Adrenal gland (tissue), 12 donors: ENCODE data around the gene ERC1. TPM values are rescaled to one million over a fixed set of nuclear protein-coding genes. Genes with fewer than 3 reads are reported as not detected.

Experiments
- DNase-seq, 7 donors: peaks; one replicate each; pipeline ENCODE4 v3.0.0-alpha.2; 2019 to 2020
- H3K27ac ChIP-seq, 5 donors: fragments of 200-600 bp; sonication (generic) in 4 of 5; 1 replicate in 3 of 5; 2 replicates in 2 of 5; pipeline versions ENCODE4 v1.5.1 to v1.8.0; 2016 to 2020; ENCODE audit warnings: mild to moderate bottlenecking in 1 of 5
- H3K27me3 ChIP-seq: fragments of 200-600 bp; 2 replicates; pipeline ENCODE4 v1.8.0; 2021
- H3K36me3 ChIP-seq, 2 donors: fragments of 200-600 bp; replicated peaks in 1 of 2; 1 replicate in 1 of 2; 2 replicates in 1 of 2; pipeline versions ENCODE4 v1.5.1 to v1.8.0; 2018 to 2022
- H3K4me1 ChIP-seq, 2 donors: fragments of 200-600 bp; replicated peaks in 1 of 2; 1 replicate in 1 of 2; 2 replicates in 1 of 2; pipeline versions ENCODE4 v1.5.1 to v1.8.0; 2018 to 2021
- H3K4me3 ChIP-seq, 4 donors: fragments of 200-600 bp; sonication (generic) in 3 of 4; one replicate each; pipeline ENCODE4 v1.5.1; 2016 to 2018
- H3K9me3 ChIP-seq, 3 donors: fragments of 200-600 bp; sonication (generic) in 1 of 3; replicated peaks in 1 of 3; 1 replicate in 2 of 3; 2 replicates in 1 of 3; pipeline versions ENCODE4 v1.5.1 to v1.8.0; 2016 to 2021
- POLR2A ChIP-seq, 2 donors: fragments of 450-650 bp; IDR thresholded peaks; one replicate each; pipeline ENCODE4 v1.6.1; 2017; ENCODE audit warnings: antibody characterized with exemption in 2 of 2, mild to moderate bottlenecking in 2 of 2, moderate library complexity in 1 of 2
- WGBS, 4 donors: extraction: QIAGEN DNeasy Blood & Tissue Kit in 2 of 4; methylation state at CpG; one replicate each; pipeline versions ENCODE4 v1.1.5 to v1.1.7; 2013 to 2017; 5-methylcytosine and 5-hydroxymethylcytosine counted together
- intact Hi-C, 2 donors: fragments of 100-400 bp; cut with DNase I; formaldehyde crosslinking; loops; one replicate each; pipeline versions ENCODE4 v1.14.1 to v1.15.0; 2022 to 2023
- polyA plus RNA-seq, 3 donors: library from polyadenylated mRNA; stranded (reverse); fragments of 200-250 nt in 2 of 3; fragments of 350-450 nt in 1 of 3; fragmentation: Illumina TruSeq in 1 of 3; extraction: RNeasy Lipid Tissue Mini Kit (QIAGEN cat#74804) in 1 of 3; gene quantifications; one replicate each; pipeline ENCODE4 v1.2.3, GENCODE V29; 2013 to 2014
- total RNA-seq, 9 donors: library from RNA; depleted of rRNA in 4 of 9; stranded (reverse); fragments of >200 nt in 4 of 9; fragments of 120-200 nt in 1 of 9; fragmentation: NEBNext Ultra II Directional in 1 of 9; extraction: Animal tissue kit (Norgen Biotek cat#: 25700) in 1 of 9; gene quantifications; one replicate each; pipeline versions ENCODE4 v1.1.0 to v1.2.4, GENCODE V29; 2013 to 2023
- TF ChIP-seq, protein P1 (sequence below), 6 experiments: fragments of 450-650 bp in 4 of 6; fragments of 200-600 bp in 2 of 6; sonication (generic) in 1 of 6; IDR thresholded peaks; 1 replicate in 5 of 6; 2 replicates in 1 of 6; pipeline versions ENCODE4 v1.5.1 to v1.8.0; 2016 to 2021; ENCODE audit warnings: antibody characterized with exemption in 6 of 6, mild to moderate bottlenecking in 2 of 6, moderate library complexity in 1 of 6
- donor health status: healthy with polysubstance abuse.
- donor health status: Bipolar disorder and iron deficiency.
- donor health status: DM: yes; HTN: yes; CAD: no.
- donor health status: DM: no; HTN: no; CAD: no.
- donor health status: DM: no; HTN: no; CAD: no.
- donor health status: DM: yes; HTN: yes; CAD: no.

ERC1 gene
- total and polyA plus RNA-seq, 12 donors, result 4.1 to 79.5 (median 40.2) TPM

DNA sequence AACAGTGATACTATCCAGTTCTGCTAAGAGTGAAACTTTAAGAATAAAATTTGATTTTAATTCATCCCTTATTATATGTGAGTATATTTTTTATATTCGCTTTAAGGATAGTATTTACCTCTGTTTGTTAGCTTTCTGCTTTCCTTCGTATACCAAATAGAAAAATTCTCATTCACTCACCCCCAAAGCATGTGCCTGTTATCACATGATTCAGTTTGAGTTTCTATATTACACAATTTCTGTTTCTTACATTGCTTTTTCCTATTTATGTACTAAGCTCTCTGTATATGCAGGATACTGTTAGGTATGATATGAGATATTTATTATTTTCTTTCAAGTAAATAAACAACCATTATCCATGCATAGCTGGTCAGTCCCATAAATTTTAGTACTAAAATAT is 328.2 kb downstream of the ERC1 start:
- no peaks in the 10 kb centered on the region for H3K27me3 ChIP-seq
- WGBS, 4 donors, result 77 to 80% (median 78%) methylated on average over 2 of the region's 2 CpGs
- H3K27ac ChIP-seq, result peak overlapping the region in 2 of 5 donors; percentile 12 to 19
- peaks cover 13 to 22% of the 10 kb centered on the region in 2 donors for H3K4me1 ChIP-seq
- H3K9me3 ChIP-seq, result no peaks in the 10 kb centered on the region
- no peak overlapping the region for H3K4me3 ChIP-seq
- intact Hi-C loops, result no loop called here
- DNase-seq, result no peak
- no peaks in the 10 kb centered on the region for H3K36me3 ChIP-seq
- no peak for TF ChIP-seq POLR2A (IDR thresholded peaks at IDR 0.05)
- TF ChIP-seq, protein P1, sequence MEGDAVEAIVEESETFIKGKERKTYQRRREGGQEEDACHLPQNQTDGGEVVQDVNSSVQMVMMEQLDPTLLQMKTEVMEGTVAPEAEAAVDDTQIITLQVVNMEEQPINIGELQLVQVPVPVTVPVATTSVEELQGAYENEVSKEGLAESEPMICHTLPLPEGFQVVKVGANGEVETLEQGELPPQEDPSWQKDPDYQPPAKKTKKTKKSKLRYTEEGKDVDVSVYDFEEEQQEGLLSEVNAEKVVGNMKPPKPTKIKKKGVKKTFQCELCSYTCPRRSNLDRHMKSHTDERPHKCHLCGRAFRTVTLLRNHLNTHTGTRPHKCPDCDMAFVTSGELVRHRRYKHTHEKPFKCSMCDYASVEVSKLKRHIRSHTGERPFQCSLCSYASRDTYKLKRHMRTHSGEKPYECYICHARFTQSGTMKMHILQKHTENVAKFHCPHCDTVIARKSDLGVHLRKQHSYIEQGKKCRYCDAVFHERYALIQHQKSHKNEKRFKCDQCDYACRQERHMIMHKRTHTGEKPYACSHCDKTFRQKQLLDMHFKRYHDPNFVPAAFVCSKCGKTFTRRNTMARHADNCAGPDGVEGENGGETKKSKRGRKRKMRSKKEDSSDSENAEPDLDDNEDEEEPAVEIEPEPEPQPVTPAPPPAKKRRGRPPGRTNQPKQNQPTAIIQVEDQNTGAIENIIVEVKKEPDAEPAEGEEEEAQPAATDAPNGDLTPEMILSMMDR (IDR thresholded peaks at IDR 0.05), result no peak

DNA sequence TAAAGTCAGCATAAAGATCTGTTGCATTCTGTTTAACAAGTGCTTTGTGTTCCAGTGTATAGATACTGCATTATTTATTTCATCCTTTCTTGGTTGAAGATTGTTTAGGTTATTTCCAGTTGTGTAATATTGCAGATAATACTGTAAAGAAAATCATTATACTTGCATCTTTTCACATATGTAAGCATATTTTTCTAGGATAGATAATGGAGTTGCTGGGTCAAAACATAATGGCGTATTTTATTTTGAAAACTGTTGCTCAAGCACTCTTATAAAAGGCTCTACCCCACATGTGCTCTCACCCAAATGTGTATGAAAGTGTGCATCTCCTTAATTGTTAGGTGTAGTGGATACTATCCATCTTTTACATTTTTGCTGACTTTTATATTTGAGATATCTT is 329.0 kb downstream of the ERC1 start:
- H3K27me3 ChIP-seq, result no peaks in the 10 kb centered on the region
- H3K36me3 ChIP-seq, result no peaks in the 10 kb centered on the region
- no peak overlapping the region for H3K27ac ChIP-seq
- no peak for DNase-seq
- WGBS, 4 donors, result 93 to 100% (median 97%) methylated on average over 1 of the region's 1 CpG
- no peak overlapping the region for H3K4me3 ChIP-seq
- H3K4me1 ChIP-seq, result peaks cover 13 to 28% of the 10 kb centered on the region in 2 donors
- intact Hi-C loops, result no loop called here
- no peak for TF ChIP-seq POLR2A (IDR thresholded peaks at IDR 0.05)
- TF ChIP-seq, protein P1 (IDR thresholded peaks at IDR 0.05), result no peak
- no peaks in the 10 kb centered on the region for H3K9me3 ChIP-seq

GRCh38 chr12:1322821-1323220 is 331.8 kb downstream of the ERC1 start:
- Histone ChIP-seq H3K4me3 (no peak overlapping the region), H3K27me3 (no peaks in the 10 kb centered on the region), H3K9me3 (no peaks in the 10 kb centered on the region), H3K36me3 (no peaks in the 10 kb centered on the region), H3K27ac (no peak overlapping the region), H3K4me1 (peaks cover 13 to 41% of the 10 kb centered on the region in 2 donors)
- no peak for DNase-seq
- intact Hi-C loops, result no loop called here
- TF ChIP-seq, protein P1 (IDR thresholded peaks at IDR 0.05), result no peak
- TF ChIP-seq POLR2A (IDR thresholded peaks at IDR 0.05), result no peak
- WGBS, 4 donors, result 90 to 94% (median 92%) methylated on average over 3 of the region's 3 CpGs

DNA sequence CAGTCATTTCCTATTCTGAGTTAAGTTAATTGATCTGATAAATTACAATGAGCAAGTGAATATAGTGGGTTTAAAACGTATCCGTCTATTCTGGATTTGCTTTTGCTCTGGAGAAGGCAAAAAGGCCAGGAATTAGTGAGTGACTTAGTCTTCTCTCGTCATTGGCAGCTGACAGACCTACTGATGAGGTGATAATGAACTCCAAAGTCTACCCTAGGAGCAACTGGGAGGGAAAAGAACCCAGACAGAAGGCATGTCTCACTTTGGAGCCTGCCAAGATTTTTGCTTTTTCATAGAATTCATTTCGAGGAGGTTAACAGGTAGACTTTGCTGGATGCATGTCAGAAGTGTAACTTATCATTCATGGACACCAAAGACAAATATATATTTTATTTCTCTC is 333.1 kb downstream of the ERC1 start:
- no peak overlapping the region for H3K4me3 ChIP-seq
- H3K27me3 ChIP-seq, result no peaks in the 10 kb centered on the region
- no peak for DNase-seq
- H3K9me3 ChIP-seq, result no peaks in the 10 kb centered on the region
- 83 to 100% (median 95%) methylated on average over 4 of the region's 4 CpGs for WGBS, 4 donors
- H3K4me1 ChIP-seq, result peaks cover 5 to 28% of the 10 kb centered on the region in 2 donors
- intact Hi-C loops, result no loop called here
- no peak for TF ChIP-seq POLR2A (IDR thresholded peaks at IDR 0.05)
- TF ChIP-seq, protein P1 (IDR thresholded peaks at IDR 0.05), result no peak
- no peak overlapping the region for H3K27ac ChIP-seq
- H3K36me3 ChIP-seq, result no peaks in the 10 kb centered on the region
